ENCODE data around the gene STK32C.

- TF ChIP-seq CTCF (conservative IDR thresholded peaks at IDR 0.05; ENCODE audit: low read depth, low read length) (no peak), EZH2 (IDR thresholded peaks at IDR 0.05; ENCODE audit: borderline replicate concordance, low read depth, low read length, poor library complexity, severe bottlenecking) (no peak)
Observed at GRCh38 chr10:132223611-132224342, 84.0 kb downstream of the STK32C start.

Measured in A673 (cell line).